NOMO-1 treated with dmso at 0.1 percent for 144 hours (cell line): ENCODE results near the gene ARHGDIA.
"Not testable (repeated sequence)": the region's sequence is repeated elsewhere in the genome, so short reads cannot be mapped to it uniquely, and the experiment has no call there.

Experiments
- DNase-seq: peaks from one replicate; lab custom pipeline; 2025; ENCODE audit not compliant: unreplicated experiment; lab: John Stamatoyannopoulos, UW

Gene ARHGDIA

GRCh38 chr17:81844887-81845286 lies 26.2 kb downstream of the ARHGDIA start:
- DNase-seq, result no peak

- DNase-seq, result no peak
Observed at GRCh38 chr17:81844327-81844851, 26.7 kb downstream of the ARHGDIA start.

- no peak for DNase-seq
Observed at GRCh38 chr17:81843713-81844326, 27.3 kb downstream of the ARHGDIA start.

- DNase-seq, result no peak
Observed at GRCh38 chr17:81842725-81843504, 28.2 kb downstream of the ARHGDIA start.

- DNase-seq, result no peak
Observed at GRCh38 chr17:81842378-81842724, 28.8 kb downstream of the ARHGDIA start.

GRCh38 chr17:81841866-81842265 lies 29.3 kb downstream of the ARHGDIA start:
- no peak for DNase-seq

- no peak for DNase-seq
Observed at GRCh38 chr17:81840826-81841778, 30.0 kb downstream of the ARHGDIA start.

GRCh38 chr17:81840059-81840458 lies 31.1 kb downstream of the ARHGDIA start:
- DNase-seq, result not testable (repeated sequence)

- no peak for DNase-seq
Observed at GRCh38 chr17:81839301-81839700, 31.8 kb downstream of the ARHGDIA start.

GRCh38 chr17:81838753-81839255 lies 32.3 kb downstream of the ARHGDIA start:
- DNase-seq, result no peak

- peak; percentile 88 for DNase-seq
Observed at GRCh38 chr17:81837641-81838040, 33.5 kb downstream of the ARHGDIA start.

GRCh38 chr17:81834831-81835267 lies 36.3 kb downstream of the ARHGDIA start, which contains the start of gene PPP1R27:
PPP1R27 (minus strand) TSS chr17:81835050; CDS start chr17:81834953, 97 bp downstream.
- DNase-seq, result no peak

GRCh38 chr17:81833921-81834830 lies 37.0 kb downstream of the ARHGDIA start:
- no peak for DNase-seq

GRCh38 chr17:81833160-81833920 lies 37.8 kb downstream of the ARHGDIA start, which contains the start of gene MCRIP1:
MCRIP1 (minus strand) TSS chr17:81833291; CDS start chr17:81824506, 8,785 bp downstream.
- DNase-seq, result peak; percentile 87

GRCh38 chr17:81832608-81833159 lies 38.5 kb downstream of the ARHGDIA start:
- no peak for DNase-seq

- peak; percentile 44 for DNase-seq
Observed at GRCh38 chr17:81831957-81832607, 39.1 kb downstream of the ARHGDIA start.

- no peak for DNase-seq
Observed at GRCh38 chr17:81831563-81831956, 39.6 kb downstream of the ARHGDIA start.

- DNase-seq, result no peak
Observed at GRCh38 chr17:81829858-81830257, 41.3 kb downstream of the ARHGDIA start.
